H1 (cell line): Measurements from ENCODE around the gene ZBTB20. TPM values are rescaled to one million over a fixed set of nuclear protein-coding genes. Genes with fewer than 3 reads are reported as not detected.

ENCODE experiments used
- CTCF ChIA-PET: fragments of 300-600 bp; sonication (Branson Sonifier 250); formaldehyde crosslinking; loops from one replicate; lab custom pipeline; 2021; ENCODE audit not compliant: partially characterized antibody; lab: Charles Lee
- POLR2A ChIA-PET: fragments of 300-600 bp; sonication (Branson Sonifier 250); formaldehyde crosslinking; loops from one replicate; lab custom pipeline; 2021; ENCODE audit warnings: inconsistent platforms; ENCODE audit not compliant: partially characterized antibody; lab: Charles Lee
- DNase-seq, 2 experiments: peaks; one replicate each; pipeline versions ENCODE4 v3.0.0 to v3.0.0-alpha.2; 2010 to 2022; ENCODE audit warnings: low spot score in 2 of 2, low read depth in 1 of 2, mixed read lengths in 1 of 2
- FAIRE-seq: peaks from 2 replicates; lab custom pipeline; 2011; peaks lifted over from hg19 to GRCh38; lab: Jason Lieb, UNC
- H2AFZ ChIP-seq: 2 replicates; pipeline ENCODE4 v1.8.1; 2012; ENCODE audit warnings: low read length, inconsistent platforms
- H2AK5ac ChIP-seq: 2 replicates; pipeline ENCODE4 v1.6.1; 2013; ENCODE audit warnings: low read depth, low read length
- H2BK120ac ChIP-seq: replicated peaks from 2 replicates; pipeline ENCODE3; 2013; ENCODE audit warnings: low read depth, low read length, inconsistent platforms
- H2BK12ac ChIP-seq: 2 replicates; pipeline ENCODE4 v1.6.1; 2013; ENCODE audit warnings: low read depth, low read length
- H2BK15ac ChIP-seq: 2 replicates; pipeline ENCODE4 v1.6.1; 2013; ENCODE audit warnings: low read length
- H2BK20ac ChIP-seq: 2 replicates; pipeline ENCODE4 v1.6.1; 2013; ENCODE audit warnings: low read length
- H2BK5ac ChIP-seq: 2 replicates; pipeline ENCODE4 v1.6.1; 2013; ENCODE audit warnings: low read depth, low read length
- H3K14ac ChIP-seq: 2 replicates; pipeline ENCODE4 v1.6.1; 2013; ENCODE audit warnings: inconsistent platforms; ENCODE audit not compliant: insufficient read length
- H3K18ac ChIP-seq: 2 replicates; pipeline ENCODE4 v1.6.1; 2013; ENCODE audit warnings: low read length; ENCODE audit errors: extremely low read depth
- H3K23ac ChIP-seq: 2 replicates; pipeline ENCODE4 v1.6.1; 2013; ENCODE audit warnings: inconsistent platforms; ENCODE audit not compliant: insufficient read length
- H3K23me2 ChIP-seq: 2 replicates; pipeline ENCODE4 v1.6.1; 2013; ENCODE audit warnings: low read depth, low read length
- H3K27ac ChIP-seq: 2 replicates; pipeline ENCODE4 v1.6.1; 2011; ENCODE audit warnings: low read depth, low read length, inconsistent platforms
- H3K27me3 ChIP-seq, 4 experiments: replicated peaks in 1 of 4; 1 replicate in 1 of 4; 2 replicates in 3 of 4; pipeline versions ENCODE4 v1.6.1 to v1.8.1; 2011 to 2013; ENCODE audit warnings: low read length in 3 of 4, mild to moderate bottlenecking in 3 of 4, inconsistent platforms in 2 of 4, mixed read lengths in 2 of 4, moderate library complexity in 1 of 4; ENCODE audit not compliant: control insufficient read depth in 3 of 4, insufficient read depth in 3 of 4; ENCODE audit errors: extremely low read depth in 1 of 4
- H3K36me3 ChIP-seq, 4 experiments: 2 replicates each; pipeline versions ENCODE4 v1.6.1 to v1.8.1; 2011 to 2013; ENCODE audit warnings: mild to moderate bottlenecking in 4 of 4, low read length in 3 of 4, moderate library complexity in 2 of 4, control low read depth in 1 of 4, inconsistent platforms in 1 of 4; ENCODE audit not compliant: insufficient read depth in 4 of 4, control insufficient read depth in 2 of 4
- H3K4ac ChIP-seq: replicated peaks from 2 replicates; pipeline ENCODE3; 2013; ENCODE audit warnings: low read length, low read depth, mixed read lengths, inconsistent platforms; ENCODE audit not compliant: insufficient read length
- H3K4me1 ChIP-seq, 4 experiments: replicated peaks in 1 of 4; 1 replicate in 1 of 4; 2 replicates in 3 of 4; pipeline versions ENCODE4 v1.6.1 to v1.8.1; 2011 to 2013; ENCODE audit warnings: low read length in 3 of 4, inconsistent platforms in 2 of 4, mixed read lengths in 1 of 4; ENCODE audit not compliant: insufficient read depth in 4 of 4, control insufficient read depth in 3 of 4
- H3K4me2 ChIP-seq, 2 experiments: 2 replicates each; pipeline versions ENCODE4 v1.6.1 to v1.8.1; 2011 to 2013; ENCODE audit warnings: low read depth in 2 of 2, low read length in 2 of 2, control low read depth in 1 of 2, inconsistent platforms in 1 of 2, mild to moderate bottlenecking in 1 of 2; ENCODE audit not compliant: insufficient read depth in 1 of 2
- H3K4me3 ChIP-seq, 4 experiments: fragments of 200-600, 300-600 bp in 1 of 4; sonication (generic), shearing (Covaris generic), sonication (Bioruptor Twin) in 1 of 4; 2 replicates each; pipeline versions ENCODE4 v1.5.1 to v1.8.1; 2011 to 2016; ENCODE audit warnings: low read length in 4 of 4, low read depth in 3 of 4, control low read depth in 2 of 4, inconsistent platforms in 2 of 4, mild to moderate bottlenecking in 2 of 4, mixed read lengths in 1 of 4, moderate library complexity in 1 of 4; ENCODE audit not compliant: insufficient read depth in 2 of 4; ENCODE audit errors: extremely low read depth in 1 of 4
- H3K56ac ChIP-seq: replicated peaks from 2 replicates; pipeline ENCODE3; 2013; ENCODE audit warnings: low read depth, mild to moderate bottlenecking, mixed read lengths, low read length, inconsistent platforms; ENCODE audit not compliant: insufficient read length
- H3K79me1 ChIP-seq: 2 replicates; pipeline ENCODE4 v1.6.1; 2013; ENCODE audit warnings: low read depth, low read length, control low read depth
- H3K79me2 ChIP-seq, 2 experiments: 2 replicates each; pipeline versions ENCODE4 v1.6.1 to v1.8.1; 2012 to 2013; ENCODE audit warnings: low read length in 2 of 2, mild to moderate bottlenecking in 2 of 2, inconsistent platforms in 1 of 2; ENCODE audit not compliant: insufficient read depth in 2 of 2, control insufficient read depth in 1 of 2
- H3K9ac ChIP-seq, 4 experiments: replicated peaks in 1 of 4; 1 replicate in 1 of 4; 2 replicates in 3 of 4; pipeline versions ENCODE4 v1.6.1 to v1.8.1; 2011 to 2013; ENCODE audit warnings: low read depth in 3 of 4, low read length in 3 of 4, control low read depth in 2 of 4, mild to moderate bottlenecking in 2 of 4, moderate library complexity in 2 of 4, inconsistent platforms in 1 of 4; ENCODE audit errors: extremely low read depth in 1 of 4
- H3K9me3 ChIP-seq, 2 experiments: 2 replicates each; pipeline versions ENCODE4 v1.6.1 to v1.8.1; 2012 to 2013; ENCODE audit warnings: mild to moderate bottlenecking in 2 of 2, moderate library complexity in 2 of 2, control low read depth in 1 of 2, inconsistent platforms in 1 of 2, low read depth in 1 of 2, low read length in 1 of 2, mixed read lengths in 1 of 2; ENCODE audit not compliant: insufficient read depth in 2 of 2
- H4K20me1 ChIP-seq, 2 experiments: replicated peaks in 1 of 2; 2 replicates each; pipeline versions ENCODE3 to v1.8.1; 2011 to 2013; ENCODE audit warnings: inconsistent platforms in 2 of 2, low read length in 2 of 2, mild to moderate bottlenecking in 1 of 2; ENCODE audit not compliant: insufficient read depth in 2 of 2, control insufficient read depth in 1 of 2
- H4K5ac ChIP-seq: 2 replicates; pipeline ENCODE4 v1.6.1; 2013; ENCODE audit warnings: low read length, low read depth, mixed read lengths, inconsistent platforms; ENCODE audit not compliant: insufficient read length
- H4K8ac ChIP-seq: 2 replicates; pipeline ENCODE4 v1.8.0; 2013; ENCODE audit warnings: mild to moderate bottlenecking, moderate library complexity, low read length, inconsistent platforms; ENCODE audit not compliant: insufficient read depth; ENCODE audit errors: extremely low read depth
- H4K91ac ChIP-seq: replicated peaks from 2 replicates; pipeline ENCODE3; 2013; ENCODE audit warnings: low read length, mixed read lengths, inconsistent platforms; ENCODE audit not compliant: insufficient read length
- ASH2L ChIP-seq: fragments of 200-600, 300-600 bp; sonication (generic); IDR thresholded peaks from one replicate; pipeline ENCODE4 v1.7.1; 2017; ENCODE audit warnings: low read length
- BRCA1 ChIP-seq: IDR thresholded peaks from 2 replicates; pipeline ENCODE4 v1.6.1; 2012; ENCODE audit warnings: low read depth, low read length, improper control_type of control experiment
- CTCF ChIP-seq, 3 experiments: IDR thresholded peaks; 1 replicate in 2 of 3; 2 replicates in 1 of 3; pipeline versions ENCODE4 v1.5.1 to v1.6.1; 2011; ENCODE audit warnings: low read length in 3 of 3, mild to moderate bottlenecking in 3 of 3, inconsistent platforms in 2 of 3, low read depth in 1 of 3, moderate library complexity in 1 of 3; ENCODE audit not compliant: insufficient read depth in 1 of 3; ENCODE audit errors: control extremely low read depth in 1 of 3
- KDM5A ChIP-seq: fragments of 200-600 bp; IDR thresholded peaks from 2 replicates; pipeline ENCODE4 v1.7.1; 2012; ENCODE audit warnings: mild to moderate bottlenecking, low read length, inconsistent platforms, mixed read lengths
- RFX5 ChIP-seq: IDR thresholded peaks from 2 replicates; pipeline ENCODE4 v1.6.1; 2011; ENCODE audit warnings: low read depth, low read length, improper control_type of control experiment, borderline replicate concordance
- TAF7 ChIP-seq: optimal IDR thresholded peaks from 2 replicates; pipeline ENCODE3; 2011; ENCODE audit warnings: low read depth, mild to moderate bottlenecking, inconsistent platforms, low read length, moderate library complexity, borderline replicate concordance
- polyA plus RNA-seq, 7 experiments: library from polyadenylated mRNA; depleted of rRNA in 3 of 7; stranded (reverse) in 5 of 7; unstranded in 2 of 7; fragments of >200 nt in 5 of 7; fragments of 200-250 nt in 2 of 7; gene quantifications; 1 replicate in 5 of 7; 2 replicates in 1 of 7; 4 replicates in 1 of 7; pipeline versions ENCODE4 v1.2.1 to v1.2.3, GENCODE V29; 2011 to 2013; ENCODE audit warnings: missing spikeins in 2 of 7, mixed read lengths in 2 of 7
- total RNA-seq: library from RNA; stranded (reverse); fragmentation: NEBNext Ultra II Directional; extraction: Animal tissue kit (Norgen Biotek cat#: 25700); gene quantifications from 2 replicates; pipeline ENCODE4 v1.2.1, GENCODE V29; 2021

The ZBTB20 gene
- total and polyA plus RNA-seq, 2 of the 8 experiments (the other 6 are each of a cell fraction or from before 2014, with no cell fraction given), result 0.35 to 1.3 TPM

GRCh38 chr3:115190747-115191146 lies 43.7 kb upstream of the ZBTB20 start:
- no peak overlapping the region for H2AK5ac ChIP-seq
- no peak overlapping the region for H4K5ac ChIP-seq
- no peak overlapping the region for H2BK5ac ChIP-seq
- no peak overlapping the region for H2BK15ac ChIP-seq
- H3K27ac ChIP-seq, result no peak overlapping the region
- H3K4me3 ChIP-seq, result no peak overlapping the region
- H2BK120ac ChIP-seq, result no peak overlapping the region
- H3K27me3 ChIP-seq, result no peaks in the 10 kb centered on the region
- no peak overlapping the region for H2BK20ac ChIP-seq
- H4K91ac ChIP-seq, result no peak overlapping the region
- no peak overlapping the region for H4K8ac ChIP-seq
- no peaks in the 10 kb centered on the region for H3K79me1 ChIP-seq
- H3K9me3 ChIP-seq, result 0 out of 4 replicates have a peak, but pooled peaks cover 3 to 9% of the 10 kb centered on the region in 2 experiments
- no peak overlapping the region for H3K18ac ChIP-seq
- H2AFZ ChIP-seq, result no peak overlapping the region
- no peak for FAIRE-seq
- no peak overlapping the region for H2BK12ac ChIP-seq
- ChIA-PET CTCF (interaction anchor here (1.0 kb wide), 1 partner anchor 27 kb away, joined by 3 read pairs; no protein-coding TSS in a partner anchor), POLR2A (no interaction called here)
- H3K56ac ChIP-seq, result no peak overlapping the region
- H3K14ac ChIP-seq, result no peak overlapping the region
- no peak overlapping the region for H3K9ac ChIP-seq
- TF ChIP-seq KDM5A (no peak), TAF7 (no peak), ASH2L (no peak), RFX5 (no peak), BRCA1 (no peak), CTCF (IDR thresholded peaks at IDR 0.05; ENCODE audit: control extremely low read depth in 1 of 3, insufficient read depth in 1 of 3, low read depth in 1 of 3, low read length in 3 of 3) (no peak)
- H4K20me1 ChIP-seq, result no peaks in the 10 kb centered on the region
- no peaks in the 10 kb centered on the region for H3K4me1 ChIP-seq
- H3K23ac ChIP-seq, result no peak overlapping the region
- no peak overlapping the region for H3K4me2 ChIP-seq
- H3K36me3 ChIP-seq, result no peaks in the 10 kb centered on the region; a peak in 1 of 8 replicates
- no peaks in the 10 kb centered on the region for H3K23me2 ChIP-seq
- H3K79me2 ChIP-seq, result no peaks in the 10 kb centered on the region
- no peak for DNase-seq
- no peak overlapping the region for H3K4ac ChIP-seq
